Suprapubic skin (tissue), 4 donors: ENCODE data around the gene AP3D1. TPM values are rescaled to one million over a fixed set of nuclear protein-coding genes. Genes with fewer than 3 reads are reported as not detected.

Experiments used
- DNase-seq, 2 donors: peaks; one replicate each; pipeline ENCODE4 v3.0.0-alpha.2; 2019; ENCODE audit warnings: low spot score in 2 of 2
- H3K27ac ChIP-seq: fragments of 200-600 bp; sonication (generic); one replicate; pipeline ENCODE4 v1.5.1; 2019
- H3K27me3 ChIP-seq: fragments of 200-600 bp; sonication (generic); one replicate; pipeline ENCODE4 v1.5.1; 2019
- H3K36me3 ChIP-seq: fragments of 200-600 bp; sonication (generic); one replicate; pipeline ENCODE4 v1.5.1; 2019
- H3K4me1 ChIP-seq: fragments of 200-600 bp; sonication (generic); one replicate; pipeline ENCODE4 v1.5.1; 2019
- H3K4me3 ChIP-seq: fragments of 200-600 bp; sonication (generic); one replicate; pipeline ENCODE4 v1.5.1; 2019; ENCODE audit warnings: mild to moderate bottlenecking
- H3K9me3 ChIP-seq: fragments of 200-600 bp; sonication (generic); one replicate; pipeline ENCODE4 v1.5.1; 2019
- EP300 ChIP-seq: sonication (generic); formaldehyde crosslinking; IDR thresholded peaks from one replicate; pipeline ENCODE4 v1.6.1; 2017; ENCODE audit warnings: antibody characterized with exemption
- POLR2A ChIP-seq, 2 donors: fragments of 450-650 bp; IDR thresholded peaks; one replicate each; pipeline ENCODE4 v1.6.1; 2017; ENCODE audit warnings: antibody characterized with exemption in 2 of 2, mild to moderate bottlenecking in 2 of 2, moderate library complexity in 2 of 2
- POLR2AphosphoS5 ChIP-seq, 3 donors: sonication (generic); formaldehyde crosslinking; IDR thresholded peaks; one replicate each; pipeline ENCODE4 v1.6.1; 2017; ENCODE audit warnings: antibody characterized with exemption in 3 of 3
- WGBS: methylation state at CpG from one replicate; pipeline ENCODE4 v1.1.5; 2018; 5-methylcytosine and 5-hydroxymethylcytosine counted together
- total RNA-seq, 4 donors: library from RNA; depleted of rRNA; stranded (reverse); fragments of >200 nt; gene quantifications; one replicate each; pipeline ENCODE4 v1.1.0, GENCODE V29; 2016
- TF ChIP-seq, protein P1 (sequence below), 2 donors: fragments of 200-600 bp in 1 of 2; fragments of 450-650 bp in 1 of 2; sonication (generic) in 1 of 2; IDR thresholded peaks; one replicate each; pipeline ENCODE4 v1.5.1; 2016 to 2019; ENCODE audit warnings: antibody characterized with exemption in 2 of 2, mild to moderate bottlenecking in 1 of 2, moderate library complexity in 1 of 2

Gene AP3D1
- total RNA-seq, 4 donors from 2014 or later, result 65.4 to 99.4 (median 85.4) TPM

- no peak for DNase-seq
- TF ChIP-seq EP300 (no peak), POLR2A (IDR thresholded peaks at IDR 0.05) (no peak), POLR2AphosphoS5 (IDR thresholded peaks at IDR 0.05) (no peak)
- TF ChIP-seq, protein P1, sequence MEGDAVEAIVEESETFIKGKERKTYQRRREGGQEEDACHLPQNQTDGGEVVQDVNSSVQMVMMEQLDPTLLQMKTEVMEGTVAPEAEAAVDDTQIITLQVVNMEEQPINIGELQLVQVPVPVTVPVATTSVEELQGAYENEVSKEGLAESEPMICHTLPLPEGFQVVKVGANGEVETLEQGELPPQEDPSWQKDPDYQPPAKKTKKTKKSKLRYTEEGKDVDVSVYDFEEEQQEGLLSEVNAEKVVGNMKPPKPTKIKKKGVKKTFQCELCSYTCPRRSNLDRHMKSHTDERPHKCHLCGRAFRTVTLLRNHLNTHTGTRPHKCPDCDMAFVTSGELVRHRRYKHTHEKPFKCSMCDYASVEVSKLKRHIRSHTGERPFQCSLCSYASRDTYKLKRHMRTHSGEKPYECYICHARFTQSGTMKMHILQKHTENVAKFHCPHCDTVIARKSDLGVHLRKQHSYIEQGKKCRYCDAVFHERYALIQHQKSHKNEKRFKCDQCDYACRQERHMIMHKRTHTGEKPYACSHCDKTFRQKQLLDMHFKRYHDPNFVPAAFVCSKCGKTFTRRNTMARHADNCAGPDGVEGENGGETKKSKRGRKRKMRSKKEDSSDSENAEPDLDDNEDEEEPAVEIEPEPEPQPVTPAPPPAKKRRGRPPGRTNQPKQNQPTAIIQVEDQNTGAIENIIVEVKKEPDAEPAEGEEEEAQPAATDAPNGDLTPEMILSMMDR (IDR thresholded peaks at IDR 0.05), result no peak
- H3K9me3 ChIP-seq, result no peaks in the 10 kb centered on the region
- no peak overlapping the region for H3K27ac ChIP-seq
- no peak overlapping the region for H3K4me3 ChIP-seq
- H3K4me1 ChIP-seq, result peaks cover 50% of the 10 kb centered on the region
- H3K36me3 ChIP-seq, result no peaks in the 10 kb centered on the region
- no peaks in the 10 kb centered on the region for H3K27me3 ChIP-seq
- WGBS, result 91% methylated on average over 11 of the region's 21 CpGs
Observed at GRCh38 chr19:2173388-2173766, 22.0 kb upstream of the AP3D1 start.

DNA sequence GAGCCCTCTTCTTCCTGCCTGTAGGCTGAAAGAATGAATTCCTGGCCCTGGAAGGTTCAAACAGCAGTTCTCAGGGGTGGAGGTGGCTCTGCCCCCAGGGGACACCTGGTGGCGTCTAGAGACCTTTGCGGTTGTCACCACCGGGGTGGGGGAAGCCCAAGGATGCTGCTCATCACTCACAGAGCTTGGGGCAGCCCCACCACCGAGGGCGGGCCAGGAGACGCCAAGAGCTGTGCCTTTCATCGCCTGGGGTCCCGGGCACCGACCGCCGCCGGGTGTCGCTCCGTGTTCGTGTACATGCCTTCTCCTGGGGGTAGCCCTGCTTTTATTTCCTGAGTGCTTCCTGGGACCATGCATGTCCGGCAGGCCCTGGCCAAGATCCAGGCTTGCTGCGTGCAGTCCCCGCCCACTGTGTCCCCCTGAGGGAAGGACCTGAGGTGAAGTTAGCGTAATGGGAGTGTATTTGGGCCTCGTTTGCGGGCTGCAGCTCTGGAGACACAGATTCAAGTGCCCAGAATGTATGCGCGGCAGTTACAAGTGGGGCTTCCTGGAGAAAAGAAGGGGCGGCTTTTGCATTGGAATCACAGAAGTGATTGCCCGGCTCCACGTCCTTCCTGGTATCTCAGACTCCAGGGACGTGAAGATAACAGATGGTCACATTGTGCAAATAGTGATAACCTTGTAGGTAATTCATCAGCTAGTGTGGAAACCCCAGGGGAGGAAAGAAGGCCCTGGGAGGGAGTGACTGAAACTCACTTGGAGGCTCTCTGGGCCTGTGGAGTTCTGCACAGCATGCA lies 20.2 kb upstream of the AP3D1 start:
- Histone ChIP-seq H3K4me3 (no peak overlapping the region), H3K36me3 (no peaks in the 10 kb centered on the region), H3K27ac (no peak overlapping the region), H3K4me1 (peaks cover 61% of the 10 kb centered on the region), H3K27me3 (no peaks in the 10 kb centered on the region), H3K9me3 (no peaks in the 10 kb centered on the region)
- TF ChIP-seq EP300 (no peak), POLR2A (IDR thresholded peaks at IDR 0.05) (no peak)
- 75% methylated on average over 11 of the region's 27 CpGs for WGBS
- no peak for DNase-seq

GRCh38 chr19:2170987-2171348 lies 19.6 kb upstream of the AP3D1 start:
- H3K36me3 ChIP-seq, result no peaks in the 10 kb centered on the region
- 78% methylated on average over 5 of the region's 5 CpGs for WGBS
- no peaks in the 10 kb centered on the region for H3K9me3 ChIP-seq
- peaks cover 61% of the 10 kb centered on the region for H3K4me1 ChIP-seq
- H3K27me3 ChIP-seq, result no peaks in the 10 kb centered on the region
- no peak overlapping the region for H3K27ac ChIP-seq
- no peak overlapping the region for H3K4me3 ChIP-seq
- TF ChIP-seq, protein P1 (IDR thresholded peaks at IDR 0.05), result no peak
- TF ChIP-seq POLR2A (IDR thresholded peaks at IDR 0.05), result no peak
- TF ChIP-seq POLR2AphosphoS5 (IDR thresholded peaks at IDR 0.05), result no peak
- no peak for TF ChIP-seq EP300
- DNase-seq, result no peak

GRCh38 chr19:2170219-2170618 lies 18.9 kb upstream of the AP3D1 start:
- no peak for TF ChIP-seq POLR2A (IDR thresholded peaks at IDR 0.05)
- TF ChIP-seq, protein P1 (IDR thresholded peaks at IDR 0.05), result no peak
- TF ChIP-seq EP300, result no peak
- TF ChIP-seq POLR2AphosphoS5 (IDR thresholded peaks at IDR 0.05), result no peak
- 80% methylated on average over 12 of the region's 12 CpGs for WGBS
- H3K27ac ChIP-seq, result no peak overlapping the region
- H3K9me3 ChIP-seq, result no peaks in the 10 kb centered on the region
- H3K4me3 ChIP-seq, result no peak overlapping the region
- peaks cover 63% of the 10 kb centered on the region for H3K4me1 ChIP-seq
- no peak for DNase-seq
- no peaks in the 10 kb centered on the region for H3K36me3 ChIP-seq
- no peaks in the 10 kb centered on the region for H3K27me3 ChIP-seq

- Histone ChIP-seq H3K4me3 (peak overlapping the region; percentile 34), H3K27me3 (no peaks in the 10 kb centered on the region), H3K4me1 (peaks cover 70% of the 10 kb centered on the region), H3K9me3 (no peaks in the 10 kb centered on the region), H3K27ac (peak overlapping the region; percentile 94), H3K36me3 (no peaks in the 10 kb centered on the region)
- peak; percentile 98 for DNase-seq
- 11% methylated on average over 20 of the region's 24 CpGs for WGBS
- TF ChIP-seq EP300, result no peak
- peak in 1 of 2 donors; percentile 33 for TF ChIP-seq POLR2A (IDR thresholded peaks at IDR 0.05)
- peak in 2 of 3 donors; percentile 79 for TF ChIP-seq POLR2AphosphoS5 (IDR thresholded peaks at IDR 0.05)
Observed at GRCh38 chr19:2168619-2169424, 17.5 kb upstream of the AP3D1 start.
